Hematopoietic multipotent progenitor cell treated with erythropoietin and hydrocortisone succinate and interleukin-3 and kit ligand, for 17 days (in vitro differentiated cells): ENCODE results near the gene MEN1.
A peak's percentile ranks its signal among the peaks of the same experiment; 100 is the strongest.

Experiments used
- DNase-seq: peaks from one replicate; pipeline ENCODE4 v3.0.0-alpha.2; 2015; ENCODE audit warnings: low spot score

MEN1 gene

GRCh38 chr11:64784813-64785581 lies 25.4 kb downstream of the MEN1 start:
- no peak for DNase-seq

- peak; percentile 99 for DNase-seq
Measured at GRCh38 chr11:64778473-64779298, 31.7 kb downstream of the MEN1 start, which contains the start of gene SF1. TSS of gene SF1 (minus strand) at chr11:64778542. CDS start at chr11:64778392, 150 bp downstream.

GRCh38 chr11:64778223-64778472 lies 32.2 kb downstream of the MEN1 start:
- DNase-seq = no peak

- DNase-seq = peak; percentile 95
Measured at GRCh38 chr11:64777449-64778222, 32.7 kb downstream of the MEN1 start.

GRCh38 chr11:64776875-64777274 lies 33.5 kb downstream of the MEN1 start:
- no peak for DNase-seq

- DNase-seq = no peak
Measured at GRCh38 chr11:64776425-64776824, 33.9 kb downstream of the MEN1 start.

GRCh38 chr11:64774144-64774543 lies 36.2 kb downstream of the MEN1 start:
- no peak for DNase-seq

GRCh38 chr11:64772303-64773018 lies 37.9 kb downstream of the MEN1 start:
- no peak for DNase-seq

- DNase-seq = no peak
Measured at GRCh38 chr11:64771861-64772260, 38.5 kb downstream of the MEN1 start.

GRCh38 chr11:64770120-64770519 lies 40.2 kb downstream of the MEN1 start:
- no peak for DNase-seq

GRCh38 chr11:64769283-64769682 lies 41.1 kb downstream of the MEN1 start:
- DNase-seq = no peak

- DNase-seq = no peak
Measured at GRCh38 chr11:64768300-64768694, 42.1 kb downstream of the MEN1 start.

- peak; percentile 79 for DNase-seq
Measured at GRCh38 chr11:64767344-64768299, 42.7 kb downstream of the MEN1 start.

GRCh38 chr11:64766881-64767280 lies 43.5 kb downstream of the MEN1 start:
- no peak for DNase-seq

GRCh38 chr11:64765851-64766665 lies 44.3 kb downstream of the MEN1 start:
- no peak for DNase-seq

GRCh38 chr11:64765291-64765850 lies 45.0 kb downstream of the MEN1 start:
- DNase-seq = no peak

- DNase-seq = no peak
Measured at GRCh38 chr11:64764753-64765152, 45.6 kb downstream of the MEN1 start.

- DNase-seq = no peak
Measured at GRCh38 chr11:64764040-64764611, 46.2 kb downstream of the MEN1 start.

- DNase-seq = no peak
Measured at GRCh38 chr11:64763526-64764039, 46.8 kb downstream of the MEN1 start.
